IPS-18c (cell line): ENCODE results near the gene TSPAN9.

ENCODE experiments used
- H3K4me3 ChIP-seq: 2 replicates; pipeline ENCODE4 v1.7.0; 2013; ENCODE audit warnings: low read depth, mild to moderate bottlenecking, low read length, moderate library complexity; ENCODE audit not compliant: insufficient read depth
- H3K9me3 ChIP-seq: one replicate; pipeline ENCODE4 v1.6.1; 2013; ENCODE audit warnings: mild to moderate bottlenecking, low read length, moderate library complexity; ENCODE audit not compliant: control insufficient read depth, insufficient read depth

The TSPAN9 gene

GRCh38 chr12:3265406-3265805, 188.2 kb downstream of the TSPAN9 start:
- H3K4me3 ChIP-seq = no peak overlapping the region
- H3K9me3 ChIP-seq = no peaks in the 10 kb centered on the region

- Histone ChIP-seq H3K9me3 (no peaks in the 10 kb centered on the region), H3K4me3 (no peak overlapping the region)
These were observed 189.5 kb downstream of the TSPAN9 start for GRCh38 chr12:3266638-3267037.

GRCh38 chr12:3267690-3268089, 190.5 kb downstream of the TSPAN9 start:
- H3K9me3 ChIP-seq = no peaks in the 10 kb centered on the region
- H3K4me3 ChIP-seq = no peak overlapping the region

- no peak overlapping the region for H3K4me3 ChIP-seq
- no peaks in the 10 kb centered on the region for H3K9me3 ChIP-seq
These were observed 192.4 kb downstream of the TSPAN9 start for GRCh38 chr12:3269594-3269993.

- H3K9me3 ChIP-seq = no peaks in the 10 kb centered on the region
- no peak overlapping the region for H3K4me3 ChIP-seq
These were observed 194.0 kb downstream of the TSPAN9 start for GRCh38 chr12:3271146-3271545.

GRCh38 chr12:3271639-3272038, 194.5 kb downstream of the TSPAN9 start:
- Histone ChIP-seq H3K9me3 (no peaks in the 10 kb centered on the region), H3K4me3 (no peak overlapping the region)

- no peak overlapping the region for H3K4me3 ChIP-seq
- H3K9me3 ChIP-seq = no peaks in the 10 kb centered on the region
These were observed 195.8 kb downstream of the TSPAN9 start for GRCh38 chr12:3272958-3273357.

GRCh38 chr12:3273409-3273853, 196.3 kb downstream of the TSPAN9 start:
- Histone ChIP-seq H3K9me3 (peaks cover 2% of the 10 kb centered on the region), H3K4me3 (no peak overlapping the region)

GRCh38 chr12:3274664-3275063, 197.5 kb downstream of the TSPAN9 start:
- Histone ChIP-seq H3K9me3 (peaks cover 2% of the 10 kb centered on the region), H3K4me3 (no peak overlapping the region)

GRCh38 chr12:3275171-3276041, 198.2 kb downstream of the TSPAN9 start:
- Histone ChIP-seq H3K4me3 (no peak overlapping the region), H3K9me3 (peaks cover 2% of the 10 kb centered on the region)

GRCh38 chr12:3276226-3276625, 199.0 kb downstream of the TSPAN9 start:
- Histone ChIP-seq H3K9me3 (peaks cover 2% of the 10 kb centered on the region), H3K4me3 (no peak overlapping the region)

- H3K4me3 ChIP-seq = no peak overlapping the region
- peaks cover 2% of the 10 kb centered on the region for H3K9me3 ChIP-seq
These were observed 200.2 kb downstream of the TSPAN9 start for GRCh38 chr12:3277306-3277943.

- Histone ChIP-seq H3K4me3 (no peak overlapping the region), H3K9me3 (peaks cover 2% of the 10 kb centered on the region)
These were observed 201.7 kb downstream of the TSPAN9 start for GRCh38 chr12:3278681-3279414.

- H3K4me3 ChIP-seq = no peak overlapping the region
- H3K9me3 ChIP-seq = peaks cover 2% of the 10 kb centered on the region
These were observed 202.2 kb downstream of the TSPAN9 start for GRCh38 chr12:3279415-3279780.

- Histone ChIP-seq H3K9me3 (peaks cover 2% of the 10 kb centered on the region), H3K4me3 (no peak overlapping the region)
These were observed 202.7 kb downstream of the TSPAN9 start for GRCh38 chr12:3279832-3280231.

GRCh38 chr12:3280967-3281366, 203.8 kb downstream of the TSPAN9 start:
- Histone ChIP-seq H3K9me3 (peaks cover 2% of the 10 kb centered on the region), H3K4me3 (no peak overlapping the region)

GRCh38 chr12:3281588-3282383, 204.6 kb downstream of the TSPAN9 start:
- Histone ChIP-seq H3K4me3 (no peak overlapping the region), H3K9me3 (peaks cover 2% of the 10 kb centered on the region)
